GM19351 (cell line): ENCODE measurements around the gene CHIC1.
"Not testable (repeated sequence)": the region's sequence is repeated elsewhere in the genome, so short reads cannot be mapped to it uniquely, and the experiment has no call there.

Experiments
- ATAC-seq: cut with Tn5 transposase; IDR thresholded peaks from one replicate; pipeline ENCODE4 v1.9.1; 2021; ENCODE audit warnings: mild to moderate bottlenecking, moderate library complexity; ENCODE audit not compliant: unreplicated experiment

CHIC1 gene

DNA sequence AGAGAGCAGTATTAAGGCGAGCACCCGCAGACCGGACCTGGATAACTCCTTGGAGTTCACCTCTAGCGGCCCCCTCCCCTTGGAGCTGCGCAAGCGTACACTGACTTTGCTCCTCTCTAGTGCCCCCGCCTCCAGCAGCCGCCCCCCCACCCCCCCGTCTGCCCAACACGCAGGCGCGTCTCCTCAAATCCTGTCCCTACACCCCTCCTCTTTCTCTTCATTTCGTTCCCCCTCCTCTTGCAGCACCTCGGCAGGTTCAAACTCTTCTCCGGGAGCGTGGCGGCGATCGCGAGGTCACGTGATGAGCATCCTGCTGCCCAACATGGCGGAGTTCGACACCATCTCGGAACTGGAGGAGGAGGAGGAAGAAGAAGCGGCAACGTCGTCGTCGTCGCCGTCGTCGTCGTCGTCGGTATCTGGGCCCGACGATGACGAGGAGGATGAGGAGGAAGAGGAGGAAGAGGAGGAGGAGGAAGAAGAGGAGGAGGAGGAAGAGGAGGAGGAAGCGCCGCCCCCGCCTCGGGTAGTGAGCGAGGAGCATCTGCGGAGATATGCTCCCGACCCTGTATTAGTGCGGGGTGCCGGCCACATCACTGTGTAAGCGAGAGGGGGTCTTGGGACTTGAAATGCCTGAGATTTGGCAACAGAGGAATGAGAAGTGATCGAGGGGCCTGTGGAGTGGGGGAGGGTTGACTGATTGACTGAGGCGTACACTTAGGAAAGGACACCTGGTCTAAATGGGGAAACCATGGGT lies at the start of gene CHIC1:
Gene CHIC1 (plus strand): TSS at position 214 of the 754 bp plus-strand sequence. CDS start 88 bp downstream, at position 302.
- ATAC-seq = peak; percentile 64

DNA sequence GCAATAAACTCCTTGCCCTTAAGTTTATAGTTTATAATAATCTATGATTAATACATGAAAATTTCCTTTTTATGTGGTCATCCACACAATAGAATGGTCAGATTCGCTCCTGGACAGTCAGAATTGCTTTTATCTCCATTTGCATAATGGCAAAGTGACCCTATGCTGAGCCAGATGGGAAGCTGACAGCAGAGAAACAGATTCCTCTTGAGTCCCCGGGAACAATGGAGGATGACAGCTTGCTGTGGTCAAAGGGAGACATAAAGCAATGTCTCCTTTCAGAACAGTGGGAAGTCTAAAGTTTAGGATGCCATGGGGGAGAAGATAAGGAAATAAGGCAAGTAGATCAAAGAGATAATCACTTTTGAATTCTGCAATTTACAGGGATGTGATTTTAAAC lies 40.2 kb upstream of the CHIC1 start:
- ATAC-seq = not testable (repeated sequence)

DNA sequence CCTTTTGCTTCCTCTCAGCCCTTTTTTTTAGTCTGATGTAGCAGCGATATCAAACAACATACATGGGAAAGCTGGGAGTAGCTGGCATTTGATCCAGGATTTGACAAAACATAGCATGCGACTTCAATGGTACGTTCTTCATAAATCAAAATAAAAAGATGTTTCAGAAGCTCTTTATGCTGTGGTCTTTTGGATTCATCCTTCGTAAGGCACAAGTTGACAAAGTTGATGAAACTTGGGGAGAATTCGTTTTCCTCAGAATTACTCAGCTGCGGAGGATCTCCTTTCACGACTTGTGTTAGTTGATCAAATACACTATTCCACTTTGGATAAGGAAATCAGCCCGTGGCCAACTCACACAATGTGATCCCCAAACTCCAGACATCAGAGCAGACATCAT lies 38.1 kb upstream of the CHIC1 start:
- ATAC-seq = no peak

DNA sequence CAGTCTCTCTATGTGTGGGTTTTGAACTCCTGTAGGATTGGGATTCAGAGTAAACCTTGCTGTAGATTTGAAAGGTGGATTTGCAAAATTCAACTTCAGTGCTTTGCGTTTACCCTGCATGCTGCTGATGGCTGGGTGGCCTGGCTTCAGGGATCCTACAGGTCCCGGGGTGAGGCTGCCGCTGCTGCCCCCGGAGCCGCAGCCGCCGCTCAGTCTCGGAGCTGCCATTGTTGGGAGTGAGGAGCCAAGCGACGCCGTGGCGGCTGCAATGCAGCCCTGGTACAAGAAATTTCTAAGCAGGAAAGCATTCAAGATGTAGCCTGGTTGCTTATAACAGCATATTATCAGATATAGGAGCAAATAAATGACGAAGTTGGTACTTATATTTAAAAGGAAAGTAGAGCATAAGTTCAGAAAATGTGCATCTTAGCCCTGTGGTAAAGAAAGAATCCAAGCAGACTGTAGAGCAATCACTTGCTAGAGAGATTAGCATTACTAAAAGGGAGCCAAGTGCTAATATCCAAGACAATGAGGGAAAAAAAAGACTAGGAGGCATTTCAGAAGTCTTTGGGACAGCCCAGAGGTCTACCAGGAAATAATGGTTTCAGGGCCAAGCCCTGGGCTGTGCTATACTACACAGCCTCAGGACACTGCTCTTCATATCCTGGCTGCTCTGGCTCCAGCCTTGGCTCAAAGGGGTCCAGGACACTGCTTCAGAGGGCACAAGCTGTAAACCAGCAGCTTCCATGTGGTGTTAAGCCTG lies 36.9 kb upstream of the CHIC1 start:
- no peak for ATAC-seq

DNA sequence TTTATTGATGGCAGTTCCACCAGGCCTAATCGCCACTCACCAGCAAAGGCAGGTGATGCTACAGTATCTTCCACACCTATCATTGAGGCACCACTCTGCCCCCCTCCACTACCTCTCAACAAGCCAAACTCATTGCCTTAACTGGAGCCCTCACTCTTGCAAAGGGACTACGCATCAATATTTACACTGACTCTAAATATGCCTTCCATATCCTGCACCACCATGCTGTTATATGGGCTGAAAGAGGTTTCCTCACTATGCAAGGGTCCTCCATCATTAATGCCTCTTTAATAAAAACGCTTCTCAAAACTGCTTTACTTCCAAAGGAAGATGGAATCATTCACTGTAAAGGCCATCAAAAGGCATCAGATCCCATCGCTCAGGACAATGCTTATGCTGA lies 31.3 kb upstream of the CHIC1 start:
- ATAC-seq = not testable (repeated sequence)

DNA sequence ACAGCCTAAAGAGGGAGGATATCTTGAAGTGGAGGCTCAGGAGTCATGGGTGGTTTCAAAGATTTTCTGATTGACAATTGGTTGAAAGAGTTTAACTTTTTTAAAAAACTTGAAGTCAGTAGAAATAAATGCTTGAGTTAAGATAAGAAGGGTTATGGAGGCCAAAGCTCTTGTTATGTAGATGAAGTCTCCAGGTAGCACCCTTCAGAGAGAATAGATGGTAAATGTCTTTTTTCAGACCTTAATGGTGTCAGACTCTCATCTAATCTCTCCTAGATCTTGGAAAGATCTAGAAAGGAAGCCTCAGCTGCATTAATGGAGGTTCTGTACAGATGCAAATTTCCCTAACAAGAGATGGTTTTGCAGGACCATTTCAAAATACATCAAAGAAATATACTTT lies 6.8 kb upstream of the CHIC1 start:
- ATAC-seq = no peak

DNA sequence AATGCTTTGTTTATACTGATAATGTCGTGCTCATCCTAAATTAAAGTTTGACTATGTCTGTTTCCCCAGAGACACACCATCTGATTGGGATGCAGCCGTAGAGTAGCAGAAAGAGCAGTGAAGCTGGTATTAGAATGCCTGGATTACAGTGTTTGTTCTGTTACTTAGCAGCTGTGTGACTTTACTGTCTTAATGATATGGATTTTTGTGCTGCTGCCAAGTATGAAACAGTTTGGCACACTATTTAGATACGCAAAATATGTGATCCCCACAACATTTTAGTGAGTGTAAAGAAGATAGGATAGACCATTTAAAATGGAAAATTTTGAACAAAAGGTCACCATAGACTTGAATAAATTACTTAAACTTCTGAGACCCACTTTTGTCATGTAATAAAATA lies 1.2 kb upstream of the CHIC1 start:
- no peak for ATAC-seq

- ATAC-seq = no peak
Measured at GRCh38 chrX:73562458-73562857, 539 bp upstream of the CHIC1 start.

DNA sequence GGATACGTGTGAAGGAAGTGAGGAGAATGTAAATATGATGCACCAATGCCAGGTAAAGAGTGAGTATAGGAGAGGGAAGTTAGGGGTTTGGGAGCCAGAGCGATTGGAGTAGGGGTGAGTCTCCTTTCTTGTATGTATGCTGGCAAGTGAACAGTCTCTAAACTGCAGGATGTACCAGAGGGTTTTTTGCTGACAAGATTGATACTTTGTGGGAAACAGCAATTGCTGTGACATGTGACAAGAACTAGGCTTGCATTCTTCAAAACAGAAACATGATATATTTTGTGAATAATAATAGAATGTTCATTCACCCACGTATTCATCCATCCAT lies 706 bp downstream of the CHIC1 start:
- peak; percentile 30 for ATAC-seq

GRCh38 chrX:73577361-73577760 lies 14.4 kb downstream of the CHIC1 start:
- no peak for ATAC-seq

DNA sequence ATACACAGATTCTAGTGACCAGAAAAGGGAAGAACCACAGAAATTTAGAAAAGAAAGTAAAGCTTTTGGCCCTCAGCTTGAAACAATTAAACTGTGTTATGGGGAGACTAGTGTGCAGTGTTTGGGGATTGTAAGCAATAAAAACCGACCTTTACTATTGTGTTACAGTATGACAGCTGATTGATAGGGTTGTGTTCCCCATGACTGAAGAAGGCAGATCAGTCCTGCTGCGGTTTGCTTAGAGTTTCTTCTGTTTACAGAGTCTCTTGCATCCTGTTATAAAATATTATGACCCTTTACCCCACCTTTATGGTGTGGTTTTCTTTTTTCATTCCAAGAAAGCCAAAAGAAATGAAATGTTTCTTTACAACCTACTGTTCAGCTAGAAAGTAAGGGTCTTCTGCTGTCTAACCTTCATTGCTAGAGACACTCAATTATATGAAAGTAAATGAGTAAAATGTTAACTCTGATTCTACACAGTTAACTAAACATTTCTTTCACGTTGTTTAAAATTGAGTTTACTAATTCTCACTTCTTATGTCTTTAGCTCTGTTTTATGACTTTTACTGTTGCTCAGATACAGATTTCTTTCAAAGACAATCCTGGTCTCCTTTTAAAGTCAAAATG lies 18.1 kb downstream of the CHIC1 start:
- peak; percentile 39 for ATAC-seq

DNA sequence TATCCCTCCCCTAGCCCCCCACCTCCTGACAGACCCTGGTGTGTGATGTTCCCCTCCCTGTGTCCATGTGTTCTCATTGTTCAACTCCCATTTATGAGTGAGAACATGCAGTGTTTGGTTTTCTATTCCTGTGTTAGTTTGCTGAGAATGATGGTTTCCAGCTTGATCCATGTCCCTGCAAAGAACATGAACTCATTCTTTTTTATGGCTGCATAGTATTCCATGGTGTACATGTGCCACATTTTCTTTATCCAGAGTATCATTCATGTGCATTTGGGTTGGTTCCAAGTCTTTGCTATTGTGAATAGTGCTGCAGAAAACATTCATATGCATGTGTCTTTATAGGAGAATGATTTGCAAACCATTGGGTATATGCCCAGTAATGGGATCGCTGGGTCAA lies 34.8 kb downstream of the CHIC1 start:
- ATAC-seq = not testable (repeated sequence)

GRCh38 chrX:73615022-73615421 lies 52.0 kb downstream of the CHIC1 start:
- ATAC-seq = no peak

DNA sequence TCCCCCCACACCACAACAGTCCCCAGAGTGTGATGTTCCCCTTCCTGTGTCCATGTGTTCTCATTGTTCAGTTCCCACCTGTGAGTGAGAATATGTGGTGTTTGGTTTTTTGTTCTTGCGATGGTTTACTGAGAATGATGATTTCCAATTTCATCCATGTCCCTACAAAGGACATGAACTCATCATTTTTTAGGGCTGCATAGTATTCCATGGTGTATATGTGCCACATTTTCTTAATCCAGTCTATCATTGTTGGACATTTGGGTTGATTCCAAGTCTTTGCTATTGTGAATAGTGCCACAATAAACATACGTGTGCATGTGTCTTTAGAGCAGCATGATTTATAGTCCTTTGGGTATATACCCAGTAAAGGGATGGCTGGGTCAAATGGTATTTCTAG lies 78.7 kb downstream of the CHIC1 start:
- ATAC-seq = not testable (repeated sequence)

- peak; percentile 43 for ATAC-seq
Measured at GRCh38 chrX:73647212-73647611, 84.2 kb downstream of the CHIC1 start.

DNA sequence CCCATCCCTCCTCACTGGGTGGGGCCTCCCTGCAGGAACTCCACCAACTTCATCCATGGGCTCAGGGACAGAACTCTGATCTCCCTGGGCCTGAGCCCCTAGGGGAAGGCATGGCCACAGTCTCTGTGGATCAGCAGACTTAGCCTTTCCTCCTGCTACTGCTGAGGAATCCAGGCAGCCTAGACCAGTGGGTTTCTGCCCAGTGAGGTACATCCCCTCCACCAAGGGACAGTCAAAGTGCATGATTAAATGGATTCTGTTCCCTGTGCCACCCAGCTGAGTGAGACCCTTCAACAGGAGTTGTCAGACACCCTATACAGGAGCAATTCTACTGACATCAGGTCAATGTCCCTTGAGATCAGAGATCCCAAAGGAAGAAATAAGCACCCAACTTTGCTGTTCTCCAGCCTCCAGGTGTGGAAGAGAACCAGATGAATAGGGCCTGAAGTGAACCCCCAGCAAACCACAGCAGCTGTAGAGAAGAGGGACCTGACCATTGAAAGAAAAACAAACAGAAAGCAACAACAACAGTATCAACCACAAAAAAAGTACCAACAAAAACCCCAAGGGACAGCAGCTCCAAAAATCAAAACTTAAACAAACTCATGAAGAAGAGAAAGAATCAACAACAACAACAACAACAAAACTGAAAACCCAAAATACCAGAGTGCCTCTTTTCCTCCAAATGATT lies 84.8 kb downstream of the CHIC1 start:
- ATAC-seq = peak; percentile 73

GRCh38 chrX:73661322-73661721 lies 98.3 kb downstream of the CHIC1 start:
- ATAC-seq = not testable (repeated sequence)

GRCh38 chrX:73668779-73669178 lies 105.8 kb downstream of the CHIC1 start:
- ATAC-seq = no peak

DNA sequence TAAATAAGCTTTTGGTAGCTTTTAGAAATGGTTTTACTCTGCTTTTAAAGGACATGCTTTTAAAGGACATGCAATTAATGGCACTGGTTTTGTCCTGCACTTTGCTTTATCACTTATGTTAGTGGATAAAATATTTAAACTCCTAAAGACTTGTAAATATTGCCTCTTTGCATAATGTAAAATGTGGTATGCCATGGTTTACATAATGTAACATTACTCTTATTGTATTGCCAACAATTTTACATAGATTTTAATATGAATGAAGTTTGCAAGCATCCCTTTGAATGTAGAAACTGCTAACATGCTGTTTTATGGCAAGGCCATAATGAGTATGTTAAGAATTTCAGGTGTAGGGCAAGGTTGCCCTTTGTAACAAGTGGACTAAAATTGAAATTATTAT lies 118.4 kb downstream of the CHIC1 start:
- ATAC-seq = no peak

DNA sequence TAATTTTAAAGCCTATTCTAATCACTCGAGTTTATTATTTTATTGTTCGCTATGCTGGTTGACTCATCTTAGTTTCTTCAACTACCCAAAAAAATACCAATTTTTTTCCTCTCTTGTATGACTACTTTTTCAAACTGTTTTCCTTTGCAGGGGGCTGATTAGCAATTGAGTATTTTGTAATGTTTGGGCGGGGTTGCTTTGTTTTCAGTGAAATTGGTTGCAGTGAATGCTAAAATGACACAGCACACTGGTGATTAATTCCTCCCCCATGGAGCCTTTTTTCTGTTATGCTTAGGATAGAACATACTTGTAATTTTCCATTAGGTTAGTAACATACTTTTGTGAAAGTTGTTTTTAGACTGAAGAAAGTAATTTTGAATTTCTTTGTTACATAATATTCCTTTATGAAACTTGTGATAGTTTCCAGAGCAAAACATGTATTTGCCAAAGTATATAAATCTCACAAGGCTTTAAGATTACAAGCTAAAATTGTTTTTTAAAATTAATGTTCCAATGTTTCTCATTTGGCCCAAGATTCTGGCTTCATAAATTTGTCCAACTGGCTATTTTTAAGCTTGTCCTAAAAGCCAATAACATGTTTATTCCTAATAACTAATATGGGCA lies 120.4 kb downstream of the CHIC1 start:
- ATAC-seq = no peak

GRCh38 chrX:73707014-73707413 lies 144.0 kb downstream of the CHIC1 start:
- not testable (repeated sequence) for ATAC-seq
